Measurements from ENCODE around the gene BEX3. TPM values are rescaled to one million over a fixed set of nuclear protein-coding genes. Genes with fewer than 3 reads are reported as not detected.

BEX3 gene
- polyA plus RNA-seq, 2 donors, result 28.2 to 60.1 TPM

GRCh38 chrX:103413705-103414387, 37.5 kb downstream of the BEX3 start:
- 68 to 78% methylated on average over 8 of the region's 8 CpGs for WGBS, 2 donors
- Histone ChIP-seq H3K4me3 (ENCODE audit: low read depth in 1 of 2, low read length in 2 of 2) (no peak overlapping the region), H3K27ac (ENCODE audit: low read depth in 2 of 2, low read length in 1 of 2) (no peak overlapping the region), H3K27me3 (ENCODE audit: control insufficient read depth in 1 of 2, insufficient read depth in 2 of 2, low read length in 2 of 2) (peaks cover 0 to 3% of the 10 kb centered on the region in 2 donors), H3K36me3 (ENCODE audit: control insufficient read depth in 2 of 2, insufficient read depth in 2 of 2, low read length in 1 of 2) (no peaks in the 10 kb centered on the region), H3K9me3 (ENCODE audit: control insufficient read depth in 2 of 2, insufficient read depth in 1 of 2, low read depth in 1 of 2, low read length in 1 of 2) (no peaks in the 10 kb centered on the region), H3K4me1 (ENCODE audit: control insufficient read depth in 2 of 2, insufficient read depth in 2 of 2, low read length in 1 of 2) (no peaks in the 10 kb centered on the region)

GRCh38 chrX:103414561-103414960, 38.2 kb downstream of the BEX3 start:
- WGBS, 2 donors, result 77 to 90% methylated on average over 6 to 7 of the region's 7 CpGs
- Histone ChIP-seq H3K27ac (ENCODE audit: low read depth in 2 of 2, low read length in 1 of 2) (no peak overlapping the region), H3K27me3 (ENCODE audit: control insufficient read depth in 1 of 2, insufficient read depth in 2 of 2, low read length in 2 of 2) (peaks cover 0 to 6% of the 10 kb centered on the region in 2 donors), H3K9me3 (ENCODE audit: control insufficient read depth in 2 of 2, insufficient read depth in 1 of 2, low read depth in 1 of 2, low read length in 1 of 2) (no peaks in the 10 kb centered on the region), H3K4me3 (ENCODE audit: low read depth in 1 of 2, low read length in 2 of 2) (no peak overlapping the region), H3K36me3 (ENCODE audit: control insufficient read depth in 2 of 2, insufficient read depth in 2 of 2, low read length in 1 of 2) (no peaks in the 10 kb centered on the region), H3K4me1 (ENCODE audit: control insufficient read depth in 2 of 2, insufficient read depth in 2 of 2, low read length in 1 of 2) (no peaks in the 10 kb centered on the region)

- Histone ChIP-seq H3K36me3 (ENCODE audit: control insufficient read depth in 2 of 2, insufficient read depth in 2 of 2, low read length in 1 of 2) (no peaks in the 10 kb centered on the region), H3K4me3 (ENCODE audit: low read depth in 1 of 2, low read length in 2 of 2) (no peak overlapping the region), H3K4me1 (ENCODE audit: control insufficient read depth in 2 of 2, insufficient read depth in 2 of 2, low read length in 1 of 2) (no peaks in the 10 kb centered on the region), H3K9me3 (ENCODE audit: control insufficient read depth in 2 of 2, insufficient read depth in 1 of 2, low read depth in 1 of 2, low read length in 1 of 2) (no peaks in the 10 kb centered on the region), H3K27me3 (ENCODE audit: control insufficient read depth in 1 of 2, insufficient read depth in 2 of 2, low read length in 2 of 2) (peaks cover 0 to 6% of the 10 kb centered on the region in 2 donors), H3K27ac (ENCODE audit: low read depth in 2 of 2, low read length in 1 of 2) (no peak overlapping the region)
- 84 to 88% methylated on average over 6 of the region's 6 CpGs for WGBS, 2 donors
Observed at GRCh38 chrX:103415068-103415467, 38.7 kb downstream of the BEX3 start.

GRCh38 chrX:103415528-103415927, 39.2 kb downstream of the BEX3 start:
- Histone ChIP-seq H3K4me3 (ENCODE audit: low read depth in 1 of 2, low read length in 2 of 2) (no peak overlapping the region), H3K9me3 (ENCODE audit: control insufficient read depth in 2 of 2, insufficient read depth in 1 of 2, low read depth in 1 of 2, low read length in 1 of 2) (no peaks in the 10 kb centered on the region), H3K27me3 (ENCODE audit: control insufficient read depth in 1 of 2, insufficient read depth in 2 of 2, low read length in 2 of 2) (peaks cover 0 to 6% of the 10 kb centered on the region in 2 donors), H3K4me1 (ENCODE audit: control insufficient read depth in 2 of 2, insufficient read depth in 2 of 2, low read length in 1 of 2) (no peaks in the 10 kb centered on the region), H3K27ac (ENCODE audit: low read depth in 2 of 2, low read length in 1 of 2) (no peak overlapping the region), H3K36me3 (ENCODE audit: control insufficient read depth in 2 of 2, insufficient read depth in 2 of 2, low read length in 1 of 2) (no peaks in the 10 kb centered on the region)

- H3K27ac ChIP-seq (ENCODE audit: low read depth in 2 of 2, low read length in 1 of 2), result no peak overlapping the region
- 62 to 93% methylated on average over 1 of the region's 1 CpG for WGBS, 2 donors
Observed at GRCh38 chrX:103417370-103417769, 41.0 kb downstream of the BEX3 start.

GRCh38 chrX:103417933-103418332, 41.6 kb downstream of the BEX3 start:
- H3K27ac ChIP-seq (ENCODE audit: low read depth in 2 of 2, low read length in 1 of 2), result no peak overlapping the region
- H3K36me3 ChIP-seq (ENCODE audit: control insufficient read depth in 2 of 2, insufficient read depth in 2 of 2, low read length in 1 of 2), result no peaks in the 10 kb centered on the region
- 24 to 46% methylated on average over 2 of the region's 2 CpGs for WGBS, 2 donors
- H3K27me3 ChIP-seq (ENCODE audit: control insufficient read depth in 1 of 2, insufficient read depth in 2 of 2, low read length in 2 of 2), result peaks cover 0 to 6% of the 10 kb centered on the region in 2 donors
- H3K4me1 ChIP-seq (ENCODE audit: control insufficient read depth in 2 of 2, insufficient read depth in 2 of 2, low read length in 1 of 2), result no peaks in the 10 kb centered on the region
- no peak overlapping the region for H3K4me3 ChIP-seq (ENCODE audit: low read depth in 1 of 2, low read length in 2 of 2)
- H3K9me3 ChIP-seq (ENCODE audit: control insufficient read depth in 2 of 2, insufficient read depth in 1 of 2, low read depth in 1 of 2, low read length in 1 of 2), result no peaks in the 10 kb centered on the region

More at GRCh38 chrX:103417370-103417769, 41.0 kb downstream of the BEX3 start:
- H3K4me3 ChIP-seq (ENCODE audit: low read depth in 1 of 2, low read length in 2 of 2), result no peak overlapping the region
- no peaks in the 10 kb centered on the region for H3K36me3 ChIP-seq (ENCODE audit: control insufficient read depth in 2 of 2, insufficient read depth in 2 of 2, low read length in 1 of 2)
- H3K4me1 ChIP-seq (ENCODE audit: control insufficient read depth in 2 of 2, insufficient read depth in 2 of 2, low read length in 1 of 2), result no peaks in the 10 kb centered on the region
- H3K27me3 ChIP-seq (ENCODE audit: control insufficient read depth in 1 of 2, insufficient read depth in 2 of 2, low read length in 2 of 2), result peaks cover 0 to 6% of the 10 kb centered on the region in 2 donors
- H3K9me3 ChIP-seq (ENCODE audit: control insufficient read depth in 2 of 2, insufficient read depth in 1 of 2, low read depth in 1 of 2, low read length in 1 of 2), result no peaks in the 10 kb centered on the region

- no peak overlapping the region for H3K4me3 ChIP-seq (ENCODE audit: low read depth in 1 of 2, low read length in 2 of 2)
- no peaks in the 10 kb centered on the region for H3K36me3 ChIP-seq (ENCODE audit: control insufficient read depth in 2 of 2, insufficient read depth in 2 of 2, low read length in 1 of 2)
- 80 to 84% methylated on average over 1 of the region's 1 CpG for WGBS, 2 donors
- H3K27ac ChIP-seq (ENCODE audit: low read depth in 2 of 2, low read length in 1 of 2), result no peak overlapping the region
- peaks cover 0 to 6% of the 10 kb centered on the region in 2 donors for H3K27me3 ChIP-seq (ENCODE audit: control insufficient read depth in 1 of 2, insufficient read depth in 2 of 2, low read length in 2 of 2)
- no peaks in the 10 kb centered on the region for H3K4me1 ChIP-seq (ENCODE audit: control insufficient read depth in 2 of 2, insufficient read depth in 2 of 2, low read length in 1 of 2)
- H3K9me3 ChIP-seq (ENCODE audit: control insufficient read depth in 2 of 2, insufficient read depth in 1 of 2, low read depth in 1 of 2, low read length in 1 of 2), result no peaks in the 10 kb centered on the region
Observed at GRCh38 chrX:103418811-103419340, 42.5 kb downstream of the BEX3 start.

- H3K27ac ChIP-seq (ENCODE audit: low read depth in 2 of 2, low read length in 1 of 2), result no peak overlapping the region
- 70 to 90% methylated on average over 3 of the region's 3 CpGs for WGBS, 2 donors
- peaks cover 0 to under 1% of the 10 kb centered on the region in 2 donors for H3K27me3 ChIP-seq (ENCODE audit: control insufficient read depth in 1 of 2, insufficient read depth in 2 of 2, low read length in 2 of 2)
- no peak overlapping the region for H3K4me3 ChIP-seq (ENCODE audit: low read depth in 1 of 2, low read length in 2 of 2)
- no peaks in the 10 kb centered on the region for H3K9me3 ChIP-seq (ENCODE audit: control insufficient read depth in 2 of 2, insufficient read depth in 1 of 2, low read depth in 1 of 2, low read length in 1 of 2)
- H3K36me3 ChIP-seq (ENCODE audit: control insufficient read depth in 2 of 2, insufficient read depth in 2 of 2, low read length in 1 of 2), result no peaks in the 10 kb centered on the region
- H3K4me1 ChIP-seq (ENCODE audit: control insufficient read depth in 2 of 2, insufficient read depth in 2 of 2, low read length in 1 of 2), result no peaks in the 10 kb centered on the region
Observed at GRCh38 chrX:103423955-103424638, 47.8 kb downstream of the BEX3 start.
